Measurements from ENCODE around the gene EIF2AK3.
"Not testable (repeated sequence)": the region's sequence is repeated elsewhere in the genome, so short reads cannot be mapped to it uniquely, and the experiment has no call there.

The EIF2AK3 gene

GRCh38 chr2:88556026-88556425 is 71.2 kb downstream of the EIF2AK3 start:
- H3K9me3 ChIP-seq (ENCODE audit: control extremely low read depth in 1 of 5, control insufficient read depth in 4 of 5, insufficient read depth in 2 of 5, low read depth in 1 of 5, low read length in 4 of 5): no peaks in the 10 kb centered on the region
- peaks cover 0 to 11% (median 0%) of the 10 kb centered on the region in 5 experiments for H3K27me3 ChIP-seq (replicated peaks in 2 of 5; ENCODE audit: control insufficient read depth in 4 of 5, insufficient read depth in 5 of 5, low read length in 4 of 5)
- ChIA-PET POLR2A (no interaction called here), CTCF (interaction anchor here (0.6 to 0.9 kb wide), 2 partner anchors 10 to 364 kb away, joined by 3 read pairs; no protein-coding TSS in a partner anchor)
- H3K4me3 ChIP-seq (ENCODE audit: control insufficient read depth in 1 of 7, extremely low read depth in 1 of 7, insufficient read depth in 4 of 7, low read depth in 2 of 7, low read length in 6 of 7): no peak overlapping the region
- DNase-seq: no peak
- H3K4me1 ChIP-seq (ENCODE audit: control extremely low read depth in 1 of 4, control insufficient read depth in 4 of 4, insufficient read depth in 4 of 4, low read length in 3 of 4): no peaks in the 10 kb centered on the region
- 56% methylated on average over 6 of the region's 7 CpGs for WGBS (ENCODE audit: insufficient coverage)
- peaks cover 6 to 17% (median 14%) of the 10 kb centered on the region in 4 experiments for H3K36me3 ChIP-seq (ENCODE audit: control insufficient read depth in 4 of 4, insufficient read depth in 4 of 4, low read length in 3 of 4)
- H3K27ac ChIP-seq (ENCODE audit: insufficient read depth in 1 of 2, low read depth in 1 of 2, low read length in 2 of 2, poor library complexity in 1 of 2, severe bottlenecking in 2 of 2): no peak overlapping the region

GRCh38 chr2:88554189-88554588 is 73.1 kb downstream of the EIF2AK3 start:
- 100% methylated on average over 4 of the region's 5 CpGs for WGBS (ENCODE audit: insufficient coverage)
- peaks cover 3 to 16% (median 10%) of the 10 kb centered on the region in 4 experiments for H3K36me3 ChIP-seq (ENCODE audit: control insufficient read depth in 4 of 4, insufficient read depth in 4 of 4, low read length in 3 of 4)
- DNase-seq: peak in 1 of 3 donors; percentile 8
- H3K4me3 ChIP-seq (ENCODE audit: control insufficient read depth in 1 of 7, extremely low read depth in 1 of 7, insufficient read depth in 4 of 7, low read depth in 2 of 7, low read length in 6 of 7): no peak overlapping the region
- peaks cover 0 to 28% (median 10%) of the 10 kb centered on the region in 5 experiments for H3K27me3 ChIP-seq (replicated peaks in 2 of 5; ENCODE audit: control insufficient read depth in 4 of 5, insufficient read depth in 5 of 5, low read length in 4 of 5)
- ChIA-PET CTCF (no interaction called here), POLR2A (no interaction called here)
- H3K4me1 ChIP-seq (ENCODE audit: control extremely low read depth in 1 of 4, control insufficient read depth in 4 of 4, insufficient read depth in 4 of 4, low read length in 3 of 4): no peaks in the 10 kb centered on the region
- no peaks in the 10 kb centered on the region for H3K9me3 ChIP-seq (ENCODE audit: control extremely low read depth in 1 of 5, control insufficient read depth in 4 of 5, insufficient read depth in 2 of 5, low read depth in 1 of 5, low read length in 4 of 5)
- H3K27ac ChIP-seq (ENCODE audit: insufficient read depth in 1 of 2, low read depth in 1 of 2, low read length in 2 of 2, poor library complexity in 1 of 2, severe bottlenecking in 2 of 2): no peak overlapping the region

- CTCF ChIA-PET: no interaction called here
- 11% methylated on average over 31 of the region's 36 CpGs for WGBS (ENCODE audit: insufficient coverage)
- peak overlapping the region in 1 of 7 experiments; percentile 6 for H3K4me3 ChIP-seq (ENCODE audit: control insufficient read depth in 1 of 7, extremely low read depth in 1 of 7, insufficient read depth in 4 of 7, low read depth in 2 of 7, low read length in 6 of 7)
- H3K4me1 ChIP-seq (ENCODE audit: control extremely low read depth in 1 of 4, control insufficient read depth in 4 of 4, insufficient read depth in 4 of 4, low read length in 3 of 4): no peaks in the 10 kb centered on the region
- peaks cover 2 to 49% (median 11%) of the 10 kb centered on the region in 5 experiments for H3K27me3 ChIP-seq (replicated peaks in 2 of 5; ENCODE audit: control insufficient read depth in 4 of 5, insufficient read depth in 5 of 5, low read length in 4 of 5)
- no peaks in the 10 kb centered on the region for H3K36me3 ChIP-seq (ENCODE audit: control insufficient read depth in 4 of 4, insufficient read depth in 4 of 4, low read length in 3 of 4)
- POLR2A ChIA-PET: no interaction called here
- no peak overlapping the region for H3K27ac ChIP-seq (ENCODE audit: insufficient read depth in 1 of 2, low read depth in 1 of 2, low read length in 2 of 2, poor library complexity in 1 of 2, severe bottlenecking in 2 of 2)
- H3K9me3 ChIP-seq (ENCODE audit: control extremely low read depth in 1 of 5, control insufficient read depth in 4 of 5, insufficient read depth in 2 of 5, low read depth in 1 of 5, low read length in 4 of 5): no peaks in the 10 kb centered on the region
- no peak for DNase-seq
Observed at GRCh38 chr2:88549616-88550292, 77.5 kb downstream of the EIF2AK3 start.

- H3K36me3 ChIP-seq (ENCODE audit: control insufficient read depth in 4 of 4, insufficient read depth in 4 of 4, low read length in 3 of 4); H3K9me3 ChIP-seq (ENCODE audit: control extremely low read depth in 1 of 5, control insufficient read depth in 4 of 5, insufficient read depth in 2 of 5, low read depth in 1 of 5, low read length in 4 of 5); POLR2A ChIA-PET; DNase-seq; H3K4me1 ChIP-seq (ENCODE audit: control extremely low read depth in 1 of 4, control insufficient read depth in 4 of 4, insufficient read depth in 4 of 4, low read length in 3 of 4); H3K4me3 ChIP-seq (ENCODE audit: control insufficient read depth in 1 of 7, extremely low read depth in 1 of 7, insufficient read depth in 4 of 7, low read depth in 2 of 7, low read length in 6 of 7); H3K27ac ChIP-seq (ENCODE audit: insufficient read depth in 1 of 2, low read depth in 1 of 2, low read length in 2 of 2, poor library complexity in 1 of 2, severe bottlenecking in 2 of 2): not testable (repeated sequence)
- CTCF ChIA-PET: interaction anchor here (0.8 to 1.5 kb wide), 2 partner anchors 9 to 16 kb away, joined by 3 read pairs; no protein-coding TSS in a partner anchor
- peaks cover 2 to 39% (median 12%) of the 10 kb centered on the region in 5 experiments for H3K27me3 ChIP-seq (replicated peaks in 2 of 5; ENCODE audit: control insufficient read depth in 4 of 5, insufficient read depth in 5 of 5, low read length in 4 of 5)
- no CpG with 5 or more reads among the region's 4 CpGs for WGBS (ENCODE audit: insufficient coverage)
Observed at GRCh38 chr2:88546291-88546690, 81.0 kb downstream of the EIF2AK3 start.

- WGBS (ENCODE audit: insufficient coverage): 96% methylated on average over 5 of the region's 5 CpGs
- H3K4me3 ChIP-seq (ENCODE audit: control insufficient read depth in 1 of 7, extremely low read depth in 1 of 7, insufficient read depth in 4 of 7, low read depth in 2 of 7, low read length in 6 of 7): no peak overlapping the region
- H3K4me1 ChIP-seq (ENCODE audit: control extremely low read depth in 1 of 4, control insufficient read depth in 4 of 4, insufficient read depth in 4 of 4, low read length in 3 of 4): no peaks in the 10 kb centered on the region
- POLR2A ChIA-PET: no interaction called here
- DNase-seq: peak in 2 of 3 donors; percentile 1 to 4
- no peak overlapping the region for H3K27ac ChIP-seq (ENCODE audit: insufficient read depth in 1 of 2, low read depth in 1 of 2, low read length in 2 of 2, poor library complexity in 1 of 2, severe bottlenecking in 2 of 2)
- CTCF ChIA-PET: no interaction called here
- no peaks in the 10 kb centered on the region for H3K36me3 ChIP-seq (ENCODE audit: control insufficient read depth in 4 of 4, insufficient read depth in 4 of 4, low read length in 3 of 4)
- H3K27me3 ChIP-seq (replicated peaks in 2 of 5; ENCODE audit: control insufficient read depth in 4 of 5, insufficient read depth in 5 of 5, low read length in 4 of 5): peaks cover 2 to 30% (median 11%) of the 10 kb centered on the region in 5 experiments
- H3K9me3 ChIP-seq (ENCODE audit: control extremely low read depth in 1 of 5, control insufficient read depth in 4 of 5, insufficient read depth in 2 of 5, low read depth in 1 of 5, low read length in 4 of 5): no peaks in the 10 kb centered on the region
Observed at GRCh38 chr2:88545118-88545517, 82.1 kb downstream of the EIF2AK3 start.

GRCh38 chr2:88543541-88544057 is 83.7 kb downstream of the EIF2AK3 start:
- no peaks in the 10 kb centered on the region for H3K9me3 ChIP-seq (ENCODE audit: control extremely low read depth in 1 of 5, control insufficient read depth in 4 of 5, insufficient read depth in 2 of 5, low read depth in 1 of 5, low read length in 4 of 5)
- no peak overlapping the region for H3K4me3 ChIP-seq (ENCODE audit: control insufficient read depth in 1 of 7, extremely low read depth in 1 of 7, insufficient read depth in 4 of 7, low read depth in 2 of 7, low read length in 6 of 7)
- no peak overlapping the region for H3K27ac ChIP-seq (ENCODE audit: insufficient read depth in 1 of 2, low read depth in 1 of 2, low read length in 2 of 2, poor library complexity in 1 of 2, severe bottlenecking in 2 of 2)
- CTCF ChIA-PET: no interaction called here
- no peaks in the 10 kb centered on the region for H3K4me1 ChIP-seq (ENCODE audit: control extremely low read depth in 1 of 4, control insufficient read depth in 4 of 4, insufficient read depth in 4 of 4, low read length in 3 of 4)
- 100% methylated on average over 2 of the region's 6 CpGs for WGBS (ENCODE audit: insufficient coverage)
- DNase-seq: no peak
- POLR2A ChIA-PET: no interaction called here
- peaks cover 0 to 17% (median 3%) of the 10 kb centered on the region in 5 experiments for H3K27me3 ChIP-seq (replicated peaks in 2 of 5; ENCODE audit: control insufficient read depth in 4 of 5, insufficient read depth in 5 of 5, low read length in 4 of 5)
- H3K36me3 ChIP-seq (ENCODE audit: control insufficient read depth in 4 of 4, insufficient read depth in 4 of 4, low read length in 3 of 4): no peaks in the 10 kb centered on the region

- Histone ChIP-seq H3K27ac (ENCODE audit: insufficient read depth in 1 of 2, low read depth in 1 of 2, low read length in 2 of 2, poor library complexity in 1 of 2, severe bottlenecking in 2 of 2) (no peak overlapping the region), H3K9me3 (ENCODE audit: control extremely low read depth in 1 of 5, control insufficient read depth in 4 of 5, insufficient read depth in 2 of 5, low read depth in 1 of 5, low read length in 4 of 5) (no peaks in the 10 kb centered on the region), H3K4me1 (ENCODE audit: control extremely low read depth in 1 of 4, control insufficient read depth in 4 of 4, insufficient read depth in 4 of 4, low read length in 3 of 4) (no peaks in the 10 kb centered on the region), H3K36me3 (ENCODE audit: control insufficient read depth in 4 of 4, insufficient read depth in 4 of 4, low read length in 3 of 4) (no peaks in the 10 kb centered on the region), H3K27me3 (replicated peaks in 2 of 5; ENCODE audit: control insufficient read depth in 4 of 5, insufficient read depth in 5 of 5, low read length in 4 of 5) (peaks cover 0 to 11% (median 3%) of the 10 kb centered on the region in 5 experiments), H3K4me3 (ENCODE audit: control insufficient read depth in 1 of 7, extremely low read depth in 1 of 7, insufficient read depth in 4 of 7, low read depth in 2 of 7, low read length in 6 of 7) (no peak overlapping the region)
- CTCF ChIA-PET: no interaction called here
- 89% methylated on average over 4 of the region's 6 CpGs for WGBS (ENCODE audit: insufficient coverage)
- POLR2A ChIA-PET: no interaction called here
- DNase-seq: no peak
Observed at GRCh38 chr2:88542668-88543067, 84.6 kb downstream of the EIF2AK3 start.

Measured in common myeloid progenitor, CD34-positive (primary cell).